GM12878 (cell line): ENCODE measurements around the gene GCSAM. TPM values are rescaled to one million over a fixed set of nuclear protein-coding genes. Genes with fewer than 3 reads are reported as not detected.
A peak's percentile ranks its signal among the peaks of the same experiment; 100 is the strongest.

ENCODE experiments used
- ATAC-seq: fragments of 200-7000 bp; cut with Tn5 transposase; 3 replicates; pipeline ENCODE4 v1.9.1; 2020; ENCODE audit warnings: mild to moderate bottlenecking, moderate library complexity
- BruUV-seq: library from RNA; stranded (reverse); fragments of 400-500 nt; replicated peaks from 2 replicates; lab custom pipeline; 2021; lab: Mats Ljungman, UMichigan
- CTCF ChIA-PET: fragments of 300-600 bp; sonication (Branson Sonifier 250); formaldehyde crosslinking; extraction: SDS; loops from one replicate; lab custom pipeline; 2021; ENCODE audit warnings: inconsistent platforms; lab: Yijun Ruan, JAX
- POLR2A ChIA-PET: fragments of 350-600 bp; formaldehyde crosslinking; extraction: SDS; loops from one replicate; lab custom pipeline; 2021; ENCODE audit warnings: inconsistent platforms; lab: Charles Lee
- RAD21 ChIA-PET: fragments of 300-600 bp; sonication (Branson Sonifier 250); formaldehyde crosslinking; loops from one replicate; lab custom pipeline; 2023; ENCODE audit warnings: antibody characterized with exemption; ENCODE audit not compliant: unreplicated experiment; lab: Charles Lee
- SMC1A ChIA-PET: fragments of 300-600 bp; sonication (Branson Sonifier 250); formaldehyde crosslinking; loops from one replicate; lab custom pipeline; 2023; ENCODE audit not compliant: unreplicated experiment, uncharacterized antibody; lab: Charles Lee
- DNase-seq: peaks from one replicate; pipeline ENCODE4 v3.0.0-alpha.2; 2011; ENCODE audit warnings: low read depth, low spot score
- FAIRE-seq: peaks from 3 replicates; lab custom pipeline; 2011; peaks lifted over from hg19 to GRCh38; lab: Jason Lieb, UNC
- H2AFZ ChIP-seq: 2 replicates; pipeline ENCODE4 v1.6.0; 2011; ENCODE audit warnings: low read depth, low read length, control low read depth; ENCODE audit not compliant: control insufficient read depth
- H3K27ac ChIP-seq: 2 replicates; pipeline ENCODE4 v1.5.1; 2011; ENCODE audit warnings: control low read depth; ENCODE audit not compliant: control insufficient read depth, insufficient read depth
- H3K27me3 ChIP-seq, 2 experiments: replicated peaks in 1 of 2; 2 replicates each; pipeline versions ENCODE4 v1.6.0 to v1.6.1; 2011; ENCODE audit warnings: low read length in 1 of 2; ENCODE audit not compliant: control insufficient read depth in 2 of 2, insufficient read depth in 2 of 2
- H3K36me3 ChIP-seq, 2 experiments: 2 replicates each; pipeline ENCODE4 v1.5.1; 2011; ENCODE audit warnings: low read length in 1 of 2; ENCODE audit not compliant: control insufficient read depth in 2 of 2, insufficient read depth in 2 of 2
- H3K4me1 ChIP-seq: 2 replicates; pipeline ENCODE4 v1.6.1; 2011; ENCODE audit warnings: mild to moderate bottlenecking, low read length, moderate library complexity, mixed read lengths; ENCODE audit not compliant: control insufficient read depth, insufficient read depth
- H3K4me2 ChIP-seq: 2 replicates; pipeline ENCODE4 v1.6.0; 2011; ENCODE audit warnings: control low read depth; ENCODE audit not compliant: control insufficient read depth, insufficient read depth
- H3K4me3 ChIP-seq: fragments of 200-600 bp; sonication (generic); 2 replicates; pipeline ENCODE4 v1.5.1; 2016
- H3K79me2 ChIP-seq: 2 replicates; pipeline ENCODE4 v1.6.0; 2011; ENCODE audit warnings: low read length; ENCODE audit not compliant: control insufficient read depth, insufficient read depth
- H3K9ac ChIP-seq: 2 replicates; pipeline ENCODE4 v1.8.0; 2011; ENCODE audit warnings: low read length, control low read depth, mixed read lengths; ENCODE audit not compliant: control insufficient read depth, insufficient read depth
- H3K9me3 ChIP-seq: replicated peaks from 3 replicates; pipeline ENCODE4 v1.5.1; 2011; ENCODE audit warnings: mild to moderate bottlenecking, low read length; ENCODE audit not compliant: control insufficient read depth, insufficient read depth
- H4K20me1 ChIP-seq: 2 replicates; pipeline ENCODE4 v1.6.0; 2011; ENCODE audit not compliant: control insufficient read depth, insufficient read depth
- GATAD2B ChIP-seq: fragments of 450-650 bp; conservative IDR thresholded peaks from 2 replicates; pipeline ENCODE4 v1.6.1; 2017; ENCODE audit warnings: low read depth, mild to moderate bottlenecking, moderate library complexity
- MLLT1 ChIP-seq: fragments of 450-650 bp; IDR thresholded peaks from 2 replicates; pipeline ENCODE4 v1.6.1; 2016; ENCODE audit warnings: mild to moderate bottlenecking
- SP1 ChIP-seq: IDR thresholded peaks from one replicate; pipeline ENCODE4 v1.6.1; 2011; ENCODE audit warnings: low read depth, low read length
- TAF1 ChIP-seq: IDR thresholded peaks from 2 replicates; pipeline ENCODE4 v1.6.1; 2011; ENCODE audit warnings: mild to moderate bottlenecking, low read depth, low read length, borderline replicate concordance
- WGBS: methylation state at CpG from one replicate; pipeline ENCODE4 v1.1.6; 2016; ENCODE audit warnings: low lambda C conversion rate; ENCODE audit not compliant: insufficient replicate concordance, insufficient coverage; ENCODE audit errors: missing lambda C conversion rate; 5-methylcytosine and 5-hydroxymethylcytosine counted together
- in situ Hi-C: fragments of 300-500 bp; cut with MboI; formaldehyde crosslinking; loops from 9 replicates; pipeline ENCODE4 v1.14.3; 2018; ENCODE audit warnings: mixed read lengths
- intact Hi-C: fragments of 100-400 bp; cut with micrococcal nuclease; formaldehyde crosslinking; loops from one replicate; pipeline ENCODE4 v1.14.2; 2022; ENCODE audit not compliant: unreplicated experiment
- polyA plus RNA-seq, 11 experiments: library from polyadenylated mRNA; depleted of rRNA in 4 of 11; unstranded in 6 of 11; stranded (reverse) in 5 of 11; fragments of >200 nt; fragmentation: Nextera tagmentation in 4 of 11; fragmentation: Illumina TruSeq in 1 of 11; extraction: Ambion mirVana in 4 of 11; extraction: Trizol in 1 of 11; gene quantifications; 1 replicate in 1 of 11; 2 replicates in 10 of 11; pipeline versions ENCODE4 v1.2.1 to v1.2.3, GENCODE V29; 2011 to 2016; ENCODE audit warnings: inconsistent platforms in 2 of 11, missing spikeins in 2 of 11, low read depth in 1 of 11
- total RNA-seq, 4 experiments: library from RNA; depleted of rRNA in 3 of 4; stranded (reverse); fragments of >200 nt in 3 of 4; fragmentation: Illumina TruSeq in 1 of 4; extraction: Trizol in 1 of 4; gene quantifications; 2 replicates each; pipeline versions ENCODE4 v1.2.1 to v1.2.3, GENCODE V29; 2013 to 2021

The GCSAM gene
- total and polyA plus RNA-seq, 10 of the 15 experiments (the other 5 are each of a cell fraction or from before 2014, with no cell fraction given) = 81.5 to 407 (median 107) TPM

GRCh38 chr3:112126511-112126911, 6.5 kb downstream of the GCSAM start:
- peak overlapping the region; percentile 95 for H3K4me2 ChIP-seq
- no peaks in the 10 kb centered on the region for H3K27me3 ChIP-seq
- ChIA-PET SMC1A (interaction anchor here (1.4 to 18.5 kb wide), 7 partner anchors 9 to 428 kb away, joined by 3 to 489 read pairs (median 11); partner anchors contain the start of genes GCSAM and SLC9C1), RAD21 (interaction anchor here (0.9 to 17.9 kb wide), 4 partner anchors 10 to 372 kb away, joined by 3 to 457 read pairs (median 28); no protein-coding TSS in a partner anchor), POLR2A (interaction anchor here (1.0 to 12.8 kb wide), 3 partner anchors 9 to 434 kb away, joined by 3 to 345 read pairs (median 3); partner anchors contain the start of gene CD200), CTCF (interaction anchor here (1.7 to 18.1 kb wide), 3 partner anchors 9 to 15 kb away, joined by 5 to 226 read pairs (median 16); no protein-coding TSS in a partner anchor)
- BruUV-seq = no TSS peak
- H3K4me1 ChIP-seq = peaks cover 62% of the 10 kb centered on the region
- H3K9me3 ChIP-seq = no peaks in the 10 kb centered on the region
- peaks cover 5 to 18% of the 10 kb centered on the region in 2 experiments; a peak in 2 of 4 replicates for H3K36me3 ChIP-seq
- H3K79me2 ChIP-seq = peaks cover 91% of the 10 kb centered on the region
- peak overlapping the region; percentile 99 for H3K27ac ChIP-seq
- H2AFZ ChIP-seq = no peak overlapping the region
- peak overlapping the region; percentile 78 for H3K4me3 ChIP-seq
- H4K20me1 ChIP-seq = no peaks in the 10 kb centered on the region
- no peak for ATAC-seq
- TF ChIP-seq MLLT1 (peak; percentile 39), TAF1 (no peak), SP1 (no peak), GATAD2B (no peak)
- H3K9ac ChIP-seq = peak overlapping the region; percentile 98
- no peak for FAIRE-seq
- no peak for DNase-seq
- intact Hi-C loops (no loop called here), in situ Hi-C loops (no loop called here)
- 44% methylated on average over 1 of the region's 1 CpG for WGBS
